B cell (primary cell): ENCODE data around the gene ADAMTS10. TPM values are rescaled to one million over a fixed set of nuclear protein-coding genes. Genes with fewer than 3 reads are reported as not detected.
A peak's percentile ranks its signal among the peaks of the same experiment; 100 is the strongest.

ENCODE experiments used
- ATAC-seq: fragments of 200-7000 bp; cut with Tn5 transposase; one replicate; pipeline ENCODE4 v1.10.0; 2021; ENCODE audit warnings: low read depth, mild to moderate bottlenecking, moderate number of reproducible peaks, moderate library complexity
- CTCF ChIA-PET: fragments of 350-600 bp; sonication (Branson Sonifier 250); formaldehyde crosslinking; loops from one replicate; lab custom pipeline; 2021; ENCODE audit warnings: antibody characterized with exemption, inconsistent platforms; lab: Charles Lee
- POLR2A ChIA-PET: fragments of 350-600 bp; sonication (Branson Sonifier 250); formaldehyde crosslinking; loops from one replicate; lab custom pipeline; 2021; ENCODE audit warnings: antibody characterized with exemption; lab: Charles Lee
- DNase-seq: peaks from one replicate; pipeline ENCODE4 v3.0.0; 2013
- H2AFZ ChIP-seq: 2 replicates; pipeline ENCODE4 v1.6.1; 2012; ENCODE audit warnings: mild to moderate bottlenecking, low read depth, low read length; ENCODE audit not compliant: insufficient read depth, poor library complexity, severe bottlenecking
- H3K27ac ChIP-seq, 2 donors: 1 replicate in 1 of 2; 2 replicates in 1 of 2; pipeline ENCODE4 v1.5.1; 2012 to 2013; ENCODE audit warnings: low read length in 2 of 2, mild to moderate bottlenecking in 2 of 2, moderate library complexity in 1 of 2
- H3K27me3 ChIP-seq, 4 experiments: fragments of 200-600 bp in 1 of 4; sonication (generic) in 1 of 4; replicated peaks in 1 of 4; 1 replicate in 2 of 4; 2 replicates in 2 of 4; pipeline versions ENCODE4 v1.6.1 to v1.7.0; 2013 to 2016; ENCODE audit warnings: low read length in 3 of 4, mild to moderate bottlenecking in 2 of 4, mixed read lengths in 1 of 4, moderate library complexity in 1 of 4; ENCODE audit not compliant: insufficient read depth in 4 of 4, control insufficient read depth in 3 of 4; ENCODE audit errors: control extremely low read depth in 1 of 4
- H3K36me3 ChIP-seq, 2 experiments: replicated peaks in 1 of 2; 1 replicate in 1 of 2; 2 replicates in 1 of 2; pipeline versions ENCODE4 v1.6.1 to v1.7.1; 2013; ENCODE audit warnings: low read length in 1 of 2; ENCODE audit not compliant: insufficient read depth in 2 of 2, control insufficient read depth in 1 of 2; ENCODE audit errors: control extremely low read depth in 1 of 2, extremely low read depth in 1 of 2
- H3K4me1 ChIP-seq, 2 donors: fragments of 200-600 bp in 1 of 2; sonication (generic) in 1 of 2; 1 replicate in 1 of 2; 2 replicates in 1 of 2; pipeline versions ENCODE4 v1.5.1 to v1.6.1; 2013 to 2017; ENCODE audit warnings: low read length in 2 of 2; ENCODE audit not compliant: control insufficient read depth in 2 of 2, insufficient read depth in 2 of 2
- H3K4me2 ChIP-seq: replicated peaks from 2 replicates; pipeline ENCODE3; 2012; ENCODE audit warnings: mild to moderate bottlenecking, low read depth, low read length; ENCODE audit not compliant: poor library complexity, severe bottlenecking
- H3K4me3 ChIP-seq, 5 experiments: fragments of 200-600 bp in 1 of 5; sonication (generic) in 1 of 5; 1 replicate in 3 of 5; 2 replicates in 2 of 5; pipeline versions ENCODE4 v1.5.1 to v1.7.0; 2011 to 2016; ENCODE audit warnings: low read length in 4 of 5, mild to moderate bottlenecking in 4 of 5, low read depth in 2 of 5, control low read depth in 1 of 5, moderate library complexity in 1 of 5; ENCODE audit not compliant: insufficient read depth in 1 of 5; ENCODE audit errors: control extremely low read depth in 1 of 5, extremely low read depth in 1 of 5
- H3K79me2 ChIP-seq: fragments of 200-600 bp; sonication (generic); one replicate; pipeline ENCODE4 v1.6.0; 2016; ENCODE audit warnings: low read length; ENCODE audit not compliant: control insufficient read depth, insufficient read depth
- H3K9ac ChIP-seq: fragments of 200-600 bp; sonication (generic); 2 replicates; pipeline ENCODE4 v1.6.1; 2017; ENCODE audit warnings: mild to moderate bottlenecking, low read length, moderate library complexity
- H3K9me3 ChIP-seq, 3 donors: one replicate each; pipeline versions ENCODE4 v1.6.1 to v1.7.1; 2013; ENCODE audit warnings: low read length in 2 of 3; ENCODE audit not compliant: control insufficient read depth in 2 of 3, insufficient read depth in 1 of 3; ENCODE audit errors: control extremely low read depth in 1 of 3
- H4K20me1 ChIP-seq: 2 replicates; pipeline ENCODE4 v1.6.0; 2012; ENCODE audit warnings: mild to moderate bottlenecking, low read length; ENCODE audit not compliant: insufficient read depth, control insufficient read depth, poor library complexity, severe bottlenecking
- H3K27ac Mint-ChIP-seq: one replicate; pipeline ENCODE4 v1.8.0; 2021; ENCODE audit warnings: mixed read lengths
- H3K27me3 Mint-ChIP-seq: one replicate; pipeline ENCODE4 v1.8.0; 2021; ENCODE audit warnings: mixed read lengths
- H3K4me1 Mint-ChIP-seq: one replicate; pipeline ENCODE4 v1.8.0; 2021; ENCODE audit warnings: mixed read lengths
- H3K4me3 Mint-ChIP-seq: one replicate; pipeline ENCODE4 v1.8.0; 2021; ENCODE audit warnings: mixed read lengths
- H3K9me3 Mint-ChIP-seq: one replicate; pipeline ENCODE4 v1.8.0; 2022; ENCODE audit warnings: mixed read lengths; ENCODE audit not compliant: insufficient read depth
- CTCF ChIP-seq: fragments of 200-600 bp; IDR thresholded peaks from one replicate; pipeline ENCODE4 v1.8.0; 2022; ENCODE audit warnings: antibody characterized with exemption, mild to moderate bottlenecking
- EZH2 ChIP-seq: IDR thresholded peaks from 2 replicates; pipeline ENCODE4 v1.6.1; 2012; ENCODE audit warnings: borderline replicate concordance, low read depth, mild to moderate bottlenecking, moderate library complexity, low read length; ENCODE audit not compliant: insufficient read depth, poor library complexity, severe bottlenecking
- WGBS: methylation state at CpG from one replicate; pipeline ENCODE4 v1.1.5; 2013; ENCODE audit warnings: missing lambda C conversion rate; ENCODE audit not compliant: insufficient coverage; 5-methylcytosine and 5-hydroxymethylcytosine counted together
- intact Hi-C: fragments of 100-400 bp; cut with micrococcal nuclease; formaldehyde crosslinking; loops from one replicate; pipeline ENCODE4 v1.10.0; 2022
- polyA plus RNA-seq: library from polyadenylated mRNA; depleted of rRNA; stranded (reverse); fragments of >200 nt; gene quantifications from 2 replicates; pipeline ENCODE4 v1.2.3, GENCODE V29; 2012
- total RNA-seq, 2 donors: library from RNA; stranded (reverse); fragments of 120-200 nt in 1 of 2; gene quantifications; 1 replicate in 1 of 2; 2 replicates in 1 of 2; pipeline versions ENCODE4 v1.2.3 to v1.2.4, GENCODE V29; 2013 to 2022

ADAMTS10 gene
- total and polyA plus RNA-seq, 2 donors (not counting 1 experiment from before 2014, with no cell fraction given), result 0.59 to 1.8 TPM

GRCh38 chr19:8612807-8613171 is 2.3 kb upstream of the ADAMTS10 start:
- ChIA-PET CTCF (interaction anchor here (1.1 to 1.3 kb wide), 2 partner anchors 34 to 125 kb away, joined by 3 to 4 read pairs; no protein-coding TSS in a partner anchor), POLR2A (no interaction called here)
- H3K79me2 ChIP-seq, result no peaks in the 10 kb centered on the region
- no peaks in the 10 kb centered on the region for H4K20me1 ChIP-seq
- H3K36me3 ChIP-seq, result no peaks in the 10 kb centered on the region
- H3K27ac ChIP-seq, result no peak overlapping the region
- H2AFZ ChIP-seq, result no peak overlapping the region
- Mint-ChIP-seq H3K27me3 (peaks cover 30% of the 10 kb centered on the region), H3K4me3 (no peak overlapping the region), H3K27ac (no peak overlapping the region), H3K9me3 (no peaks in the 10 kb centered on the region), H3K4me1 (peaks cover 17% of the 10 kb centered on the region)
- no peak for ATAC-seq
- no peak overlapping the region for H3K9ac ChIP-seq
- 100% methylated on average over 2 of the region's 5 CpGs for WGBS
- intact Hi-C loops, result no loop called here
- no peak overlapping the region for H3K4me3 ChIP-seq
- DNase-seq, result no peak
- no peak overlapping the region for H3K4me2 ChIP-seq
- peaks cover 0 to 29% (median 19%) of the 10 kb centered on the region in 4 experiments for H3K27me3 ChIP-seq
- H3K4me1 ChIP-seq, result peaks cover 16 to 22% of the 10 kb centered on the region in 2 donors
- TF ChIP-seq EZH2 (no peak), CTCF (no peak)
- peaks cover 0 to 18% (median 0%) of the 10 kb centered on the region in 3 donors for H3K9me3 ChIP-seq

GRCh38 chr19:8611877-8612806 is 1.6 kb upstream of the ADAMTS10 start:
- Mint-ChIP-seq H3K27ac (peak overlapping the region; percentile 26), H3K4me3 (peak overlapping the region; percentile 73), H3K4me1 (peaks cover 17% of the 10 kb centered on the region), H3K27me3 (peaks cover 34% of the 10 kb centered on the region), H3K9me3 (no peaks in the 10 kb centered on the region)
- intact Hi-C loops, result no loop called here
- peaks cover 0 to 29% (median 19%) of the 10 kb centered on the region in 4 experiments for H3K27me3 ChIP-seq
- peaks cover 16 to 22% of the 10 kb centered on the region in 2 donors for H3K4me1 ChIP-seq
- no peaks in the 10 kb centered on the region for H3K36me3 ChIP-seq
- POLR2A ChIA-PET, result no interaction called here
- peaks cover 0 to 18% (median 0%) of the 10 kb centered on the region in 3 donors for H3K9me3 ChIP-seq
- DNase-seq (no peak), ATAC-seq (no peak)
- CTCF ChIA-PET, result interaction anchor here (1.1 to 1.3 kb wide), 3 partner anchors 31 to 124 kb away, joined by 3 to 5 read pairs (median 4); no protein-coding TSS in a partner anchor
- no peak overlapping the region for H3K27ac ChIP-seq
- no peaks in the 10 kb centered on the region for H3K79me2 ChIP-seq
- H2AFZ ChIP-seq, result no peak overlapping the region
- H3K9ac ChIP-seq, result no peak overlapping the region
- no peak for TF ChIP-seq EZH2
- no peak for TF ChIP-seq CTCF
- no peak overlapping the region for H3K4me3 ChIP-seq
- H3K4me2 ChIP-seq, result no peak overlapping the region
- no peaks in the 10 kb centered on the region for H4K20me1 ChIP-seq
- WGBS, result 70% methylated on average over 8 of the region's 12 CpGs
